Hepatocyte (in vitro differentiated cells): ENCODE data around the gene AMBP. TPM values are rescaled to one million over a fixed set of nuclear protein-coding genes. Genes with fewer than 3 reads are reported as not detected.

Experiments used
- DNase-seq: peaks from one replicate; pipeline ENCODE4 v3.0.0-alpha.2; 2016; ENCODE audit warnings: low spot score
- H2AFZ ChIP-seq: fragments of 200-600 bp; sonication (generic); 2 replicates; pipeline ENCODE4 v1.6.0; 2016; ENCODE audit warnings: antibody characterized with exemption, mild to moderate bottlenecking
- H3K27ac ChIP-seq: fragments of 200-600 bp; sonication (generic); 2 replicates; pipeline ENCODE4 v1.5.1; 2016; ENCODE audit warnings: mild to moderate bottlenecking
- H3K27me3 ChIP-seq: fragments of 200-600 bp; sonication (generic); 2 replicates; pipeline ENCODE4 v1.6.1; 2016
- H3K36me3 ChIP-seq: fragments of 200-600 bp; sonication (generic); replicated peaks from 2 replicates; pipeline ENCODE4 v1.5.1; 2016; ENCODE audit warnings: low read depth; ENCODE audit not compliant: insufficient read depth
- H3K4me1 ChIP-seq: fragments of 200-600 bp; sonication (generic); 2 replicates; pipeline ENCODE4 v1.5.1; 2016; ENCODE audit warnings: mild to moderate bottlenecking, moderate library complexity; ENCODE audit not compliant: insufficient read depth
- H3K4me2 ChIP-seq: fragments of 200-600 bp; sonication (generic); 2 replicates; pipeline ENCODE4 v1.6.0; 2016
- H3K4me3 ChIP-seq: fragments of 200-600 bp; sonication (generic); 2 replicates; pipeline ENCODE4 v1.5.1; 2016; ENCODE audit warnings: mild to moderate bottlenecking
- H3K79me2 ChIP-seq: fragments of 200-600 bp; sonication (generic); 2 replicates; pipeline ENCODE4 v1.6.0; 2017; ENCODE audit warnings: mild to moderate bottlenecking
- H3K9me2 ChIP-seq: fragments of 200-600 bp; sonication (generic); replicated peaks from 2 replicates; pipeline ENCODE4 v1.6.0; 2017; ENCODE audit warnings: mild to moderate bottlenecking; ENCODE audit not compliant: insufficient read depth
- H3K9me3 ChIP-seq: fragments of 200-600 bp; sonication (generic); 2 replicates; pipeline ENCODE4 v1.5.1; 2016; ENCODE audit warnings: low read depth, mild to moderate bottlenecking
- H4K20me1 ChIP-seq: fragments of 200-600 bp; sonication (generic); 2 replicates; pipeline ENCODE4 v1.6.0; 2016; ENCODE audit warnings: mild to moderate bottlenecking; ENCODE audit not compliant: insufficient read depth, poor library complexity, severe bottlenecking
- CTCF ChIP-seq: fragments of 200-600 bp; sonication (generic); IDR thresholded peaks from 2 replicates; pipeline ENCODE4 v1.5.1; 2016; ENCODE audit warnings: antibody characterized with exemption, mild to moderate bottlenecking; ENCODE audit not compliant: poor library complexity
- EZH2 ChIP-seq: fragments of 200-600 bp; sonication (generic); IDR thresholded peaks from 2 replicates; pipeline ENCODE4 v1.6.1; 2016; ENCODE audit warnings: antibody characterized with exemption, mild to moderate bottlenecking, borderline replicate concordance
- EZH2phosphoT487 ChIP-seq: fragments of 200-600 bp; sonication (generic); IDR thresholded peaks from one replicate; pipeline ENCODE4 v1.6.1; 2018; ENCODE audit warnings: antibody characterized with exemption, mild to moderate bottlenecking, low read depth, moderate library complexity; ENCODE audit not compliant: unreplicated experiment, severe bottlenecking
- WGBS: methylation state at CpG from one replicate; pipeline ENCODE4 v1.1.6; 2016; ENCODE audit warnings: low lambda C conversion rate; ENCODE audit errors: missing lambda C conversion rate; 5-methylcytosine and 5-hydroxymethylcytosine counted together
- polyA plus RNA-seq: library from polyadenylated mRNA; unstranded; fragments of >200 nt; fragmentation: Nextera tagmentation; extraction: Ambion mirVana; gene quantifications from 2 replicates; pipeline ENCODE4 v1.2.1, GENCODE V29; 2016
- total RNA-seq: library from RNA; depleted of rRNA; stranded (reverse); fragments of >200 nt; gene quantifications from 2 replicates; pipeline ENCODE4 v1.2.3, GENCODE V29; 2014

Gene AMBP
- total and polyA plus RNA-seq, 2 experiments from 2014 or later: 713 to 833 TPM

GRCh38 chr9:114060070-114060469 lies 18.0 kb downstream of the AMBP start:
- H4K20me1 ChIP-seq: no peaks in the 10 kb centered on the region

GRCh38 chr9:114059047-114059803 lies 18.9 kb downstream of the AMBP start:
- no peak overlapping the region for H3K4me2 ChIP-seq
- no peak overlapping the region for H3K27ac ChIP-seq
- 83% methylated on average over 8 of the region's 8 CpGs for WGBS
- no peak overlapping the region for H2AFZ ChIP-seq
- no peaks in the 10 kb centered on the region for H3K27me3 ChIP-seq
- H3K4me1 ChIP-seq: peaks cover 7% of the 10 kb centered on the region
- no peaks in the 10 kb centered on the region for H3K36me3 ChIP-seq
- no peaks in the 10 kb centered on the region for H3K9me2 ChIP-seq
- H3K4me3 ChIP-seq: no peak overlapping the region
- H3K79me2 ChIP-seq: no peaks in the 10 kb centered on the region
- no peaks in the 10 kb centered on the region for H3K9me3 ChIP-seq
- no peak for DNase-seq
- no peaks in the 10 kb centered on the region for H4K20me1 ChIP-seq
- TF ChIP-seq EZH2phosphoT487: no peak

More at GRCh38 chr9:114060070-114060469, 18.0 kb downstream of the AMBP start:
- H3K9me2 ChIP-seq: no peaks in the 10 kb centered on the region
- H2AFZ ChIP-seq: no peak overlapping the region
- H3K4me2 ChIP-seq: no peak overlapping the region
- H3K9me3 ChIP-seq: no peaks in the 10 kb centered on the region
- peaks cover 7% of the 10 kb centered on the region for H3K4me1 ChIP-seq
- DNase-seq: no peak
- no peaks in the 10 kb centered on the region for H3K36me3 ChIP-seq
- no peaks in the 10 kb centered on the region for H3K27me3 ChIP-seq
- no peaks in the 10 kb centered on the region for H3K79me2 ChIP-seq
- no peak overlapping the region for H3K4me3 ChIP-seq
- TF ChIP-seq EZH2 (no peak), CTCF (no peak), EZH2phosphoT487 (no peak)
- WGBS: 95% methylated on average over 8 of the region's 8 CpGs
- no peak overlapping the region for H3K27ac ChIP-seq

- Histone ChIP-seq H3K9me2 (no peaks in the 10 kb centered on the region), H3K4me1 (peaks cover 7% of the 10 kb centered on the region), H2AFZ (no peak overlapping the region), H3K27me3 (no peaks in the 10 kb centered on the region), H3K9me3 (no peaks in the 10 kb centered on the region), H3K36me3 (no peaks in the 10 kb centered on the region), H4K20me1 (no peaks in the 10 kb centered on the region), H3K79me2 (no peaks in the 10 kb centered on the region), H3K4me2 (no peak overlapping the region), H3K27ac (no peak overlapping the region), H3K4me3 (no peak overlapping the region)
- 89% methylated on average over 4 of the region's 4 CpGs for WGBS
- DNase-seq: no peak
- no peak for TF ChIP-seq EZH2
- no peak for TF ChIP-seq CTCF
- TF ChIP-seq EZH2phosphoT487: no peak
Observed at GRCh38 chr9:114058688-114059046, 19.4 kb downstream of the AMBP start.

- Histone ChIP-seq H3K79me2 (no peaks in the 10 kb centered on the region), H3K4me2 (no peak overlapping the region), H3K27me3 (no peaks in the 10 kb centered on the region), H3K4me1 (peaks cover 2% of the 10 kb centered on the region), H3K9me3 (no peaks in the 10 kb centered on the region), H3K9me2 (no peaks in the 10 kb centered on the region), H3K36me3 (no peaks in the 10 kb centered on the region), H2AFZ (no peak overlapping the region), H3K4me3 (no peak overlapping the region), H4K20me1 (no peaks in the 10 kb centered on the region), H3K27ac (no peak overlapping the region)
- TF ChIP-seq EZH2: no peak
- TF ChIP-seq CTCF: no peak
- TF ChIP-seq EZH2phosphoT487: no peak
- DNase-seq: no peak
- 78% methylated on average over 7 of the region's 7 CpGs for WGBS
Observed at GRCh38 chr9:114057161-114057885, 20.8 kb downstream of the AMBP start.
